ENCODE data around the gene CDS2. TPM values are rescaled to one million over a fixed set of nuclear protein-coding genes. Genes with fewer than 3 reads are reported as not detected.

Gene CDS2
- total RNA-seq, 1 experiment from 2014 or later = 67.4 TPM

- H3K4me3 ChIP-seq (ENCODE audit: low read depth, low read length, poor library complexity, severe bottlenecking) = no peak overlapping the region
- intact Hi-C loops (cut with micrococcal nuclease; ENCODE audit: unreplicated experiment) = loop anchor here (5.0 kb wide), 1 partner anchor 494 kb away; no protein-coding TSS in a partner anchor
- no peaks in the 10 kb centered on the region for H3K27me3 ChIP-seq (replicated peaks; ENCODE audit: insufficient read depth, low read depth, low read length, poor library complexity)
- no peak overlapping the region for H3K27ac ChIP-seq (ENCODE audit: low read depth, low read length, poor library complexity, severe bottlenecking)
- TF ChIP-seq CTCF (conservative IDR thresholded peaks at IDR 0.05; ENCODE audit: low read depth, low read length) = peak; percentile 82
- TF ChIP-seq EZH2 (IDR thresholded peaks at IDR 0.05; ENCODE audit: borderline replicate concordance, low read depth, low read length, poor library complexity, severe bottlenecking) = no peak
- peaks cover 48% of the 10 kb centered on the region for H3K36me3 ChIP-seq (ENCODE audit: insufficient read depth, low read length, poor library complexity, severe bottlenecking)
- POLR2A ChIA-PET (ENCODE audit: low non-redundant PET) = interaction anchor here (0.6 kb wide), 1 partner anchor 1641 kb away, joined by 3 read pairs; no protein-coding TSS in a partner anchor
- H3K4me1 ChIP-seq (ENCODE audit: insufficient read depth, low read length, poor library complexity, severe bottlenecking) = no peaks in the 10 kb centered on the region
- CTCF ChIA-PET = interaction anchor here (0.5 to 1.4 kb wide), 4 partner anchors 26 to 122 kb away, joined by 3 to 5 read pairs (median 4); partner anchors contain the start of gene CDS2
- no peaks in the 10 kb centered on the region for H3K9me3 ChIP-seq (ENCODE audit: low read depth, low read length, poor library complexity, severe bottlenecking)
- DNase-seq (ENCODE audit: low spot score) = peak; percentile 76
- no TSS peak for BruUV-seq (replicated peaks)
These were observed 26.0 kb upstream of the CDS2 start for GRCh38 chr20:5100684-5101347.

GRCh38 chr20:5104479-5104878, 22.3 kb upstream of the CDS2 start:
- TF ChIP-seq CTCF (conservative IDR thresholded peaks at IDR 0.05; ENCODE audit: low read depth, low read length) (no peak), EZH2 (IDR thresholded peaks at IDR 0.05; ENCODE audit: borderline replicate concordance, low read depth, low read length, poor library complexity, severe bottlenecking) (no peak)
- H3K36me3 ChIP-seq (ENCODE audit: insufficient read depth, low read length, poor library complexity, severe bottlenecking) = peaks cover 48% of the 10 kb centered on the region
- intact Hi-C loops (cut with micrococcal nuclease; ENCODE audit: unreplicated experiment) = loop anchor here (5.0 kb wide), 1 partner anchor 497 kb away; no protein-coding TSS in a partner anchor
- no peaks in the 10 kb centered on the region for H3K27me3 ChIP-seq (replicated peaks; ENCODE audit: insufficient read depth, low read depth, low read length, poor library complexity)
- CTCF ChIA-PET = interaction anchor here (0.7 kb wide), 1 partner anchor 88 kb away, joined by 3 read pairs; no protein-coding TSS in a partner anchor
- DNase-seq (ENCODE audit: low spot score) = no peak
- no peak overlapping the region for H3K27ac ChIP-seq (ENCODE audit: low read depth, low read length, poor library complexity, severe bottlenecking)
- no peaks in the 10 kb centered on the region for H3K9me3 ChIP-seq (ENCODE audit: low read depth, low read length, poor library complexity, severe bottlenecking)
- no peak overlapping the region for H3K4me3 ChIP-seq (ENCODE audit: low read depth, low read length, poor library complexity, severe bottlenecking)
- no peaks in the 10 kb centered on the region for H3K4me1 ChIP-seq (ENCODE audit: insufficient read depth, low read length, poor library complexity, severe bottlenecking)
- POLR2A ChIA-PET (ENCODE audit: low non-redundant PET) = no interaction called here
- BruUV-seq (replicated peaks) = no TSS peak

GRCh38 chr20:5109276-5109675, 17.5 kb upstream of the CDS2 start:
- POLR2A ChIA-PET (ENCODE audit: low non-redundant PET) = no interaction called here
- CTCF ChIA-PET = no interaction called here
- Histone ChIP-seq H3K36me3 (ENCODE audit: insufficient read depth, low read length, poor library complexity, severe bottlenecking) (peaks cover 45% of the 10 kb centered on the region), H3K4me3 (ENCODE audit: low read depth, low read length, poor library complexity, severe bottlenecking) (no peak overlapping the region), H3K4me1 (ENCODE audit: insufficient read depth, low read length, poor library complexity, severe bottlenecking) (peaks cover 6% of the 10 kb centered on the region), H3K27ac (ENCODE audit: low read depth, low read length, poor library complexity, severe bottlenecking) (no peak overlapping the region), H3K9me3 (ENCODE audit: low read depth, low read length, poor library complexity, severe bottlenecking) (no peaks in the 10 kb centered on the region), H3K27me3 (replicated peaks; ENCODE audit: insufficient read depth, low read depth, low read length, poor library complexity) (no peaks in the 10 kb centered on the region)
- no TSS peak for BruUV-seq (replicated peaks)
- no peak for DNase-seq (ENCODE audit: low spot score)
- intact Hi-C loops (cut with micrococcal nuclease; ENCODE audit: unreplicated experiment) = no loop called here
- TF ChIP-seq CTCF (conservative IDR thresholded peaks at IDR 0.05; ENCODE audit: low read depth, low read length) = no peak
- no peak for TF ChIP-seq EZH2 (IDR thresholded peaks at IDR 0.05; ENCODE audit: borderline replicate concordance, low read depth, low read length, poor library complexity, severe bottlenecking)
